Measurements from ENCODE around the gene PCDHGA8.

- no peak for TF ChIP-seq POLR2A (IDR thresholded peaks at IDR 0.05)
- TF ChIP-seq CTCF (IDR thresholded peaks at IDR 0.05), result no peak
Measured at GRCh38 chr5:141389153-141390042, 3.0 kb upstream of the PCDHGA8 start.
